Mononuclear cell (primary cell): Measurements from ENCODE around the gene BSN. TPM values are rescaled to one million over a fixed set of nuclear protein-coding genes. Genes with fewer than 3 reads are reported as not detected.

Source experiments
- H3K27me3 ChIP-seq: 2 replicates; pipeline ENCODE4 v1.6.0; 2011; ENCODE audit warnings: low read length, control low read depth; ENCODE audit not compliant: insufficient read depth
- H3K4me1 ChIP-seq: 2 replicates; pipeline ENCODE4 v1.5.1; 2011; ENCODE audit warnings: mild to moderate bottlenecking, low read length, control low read depth; ENCODE audit not compliant: insufficient read depth
- H3K4me3 ChIP-seq: 2 replicates; pipeline ENCODE4 v1.5.1; 2011; ENCODE audit warnings: mild to moderate bottlenecking, low read length, moderate library complexity
- H3K9me3 ChIP-seq: 2 replicates; pipeline ENCODE4 v1.5.1; 2011; ENCODE audit warnings: low read depth, mild to moderate bottlenecking, control low read depth, low read length
- total RNA-seq: library from RNA; depleted of rRNA; stranded (reverse); fragments of >200 nt; gene quantifications from one replicate; pipeline ENCODE4 v1.2.3, GENCODE V29; 2012

The BSN gene
- total RNA-seq, 1 donor: under 0.01 TPM

DNA sequence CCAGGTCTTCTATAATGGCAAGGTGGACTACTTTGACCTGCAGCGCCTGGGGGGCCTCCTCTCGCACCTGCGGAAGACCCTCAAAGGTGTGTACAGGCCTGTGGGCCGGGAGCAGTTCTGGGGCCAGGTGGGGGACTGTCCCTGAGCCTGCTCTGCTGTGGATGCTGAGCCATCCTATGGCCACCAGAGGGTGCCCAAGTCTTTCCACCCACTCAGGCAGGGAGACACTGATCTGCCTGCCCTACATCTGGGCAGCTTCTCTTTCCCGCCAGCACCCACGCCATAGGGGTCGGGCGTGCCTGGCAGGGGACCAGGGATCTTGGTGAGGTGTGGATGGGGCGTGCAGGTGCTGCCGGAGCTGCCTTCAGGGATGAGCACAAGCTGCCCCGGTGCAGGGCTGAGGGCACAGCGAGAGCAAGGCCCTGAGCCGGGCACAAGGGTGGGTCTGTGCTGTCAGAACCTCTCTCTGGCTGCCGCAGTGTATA, 149.2 kb downstream of the BSN start:
- Histone ChIP-seq H3K4me1 (no peaks in the 10 kb centered on the region), H3K4me3 (no peak overlapping the region)

DNA sequence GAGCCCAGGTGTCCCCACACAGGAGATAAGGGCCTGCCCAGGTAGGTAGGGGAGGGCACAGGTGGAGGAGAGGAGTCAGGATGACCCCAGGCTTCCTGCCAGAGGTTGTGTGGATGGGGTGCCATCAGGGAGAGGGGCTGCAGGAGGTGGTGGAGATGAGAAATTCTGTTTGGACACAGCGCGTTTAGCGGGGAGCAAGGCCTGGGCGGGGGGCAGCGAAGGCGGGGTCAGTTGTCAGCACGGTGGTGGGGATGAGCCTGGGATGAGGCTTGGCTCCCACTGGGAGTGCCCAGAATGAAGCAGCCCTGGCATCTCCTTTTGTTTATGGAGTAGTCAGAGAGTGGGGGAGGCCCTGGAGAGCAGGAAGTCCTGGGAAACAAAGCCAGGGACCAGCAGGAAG, 149.7 kb downstream of the BSN start:
- no peaks in the 10 kb centered on the region for H3K9me3 ChIP-seq
- H3K4me1 ChIP-seq: no peaks in the 10 kb centered on the region
- H3K4me3 ChIP-seq: no peak overlapping the region
- no peaks in the 10 kb centered on the region for H3K27me3 ChIP-seq

More for the DNA sequence above, 149.2 kb downstream of the BSN start:
- Histone ChIP-seq H3K9me3 (no peaks in the 10 kb centered on the region), H3K27me3 (no peaks in the 10 kb centered on the region)

DNA sequence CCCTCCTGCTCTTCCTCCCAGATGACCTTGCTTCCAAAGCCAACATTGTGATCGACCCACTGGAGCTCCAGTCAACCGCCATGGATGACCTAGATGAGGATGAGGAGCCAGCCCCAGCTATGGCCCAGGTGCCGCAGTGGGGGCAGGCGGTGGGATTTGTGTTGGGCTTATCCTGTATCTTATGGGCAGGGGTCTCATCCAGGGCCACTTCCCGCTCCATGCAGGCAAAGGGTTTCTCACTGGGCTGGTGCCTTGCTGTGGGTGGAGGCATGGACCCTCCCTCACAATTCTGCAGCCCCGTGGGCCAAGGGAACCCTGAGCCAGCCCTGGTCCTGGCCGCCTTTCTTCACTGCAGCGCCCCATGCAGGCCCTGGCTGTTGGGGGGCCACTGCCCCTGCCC, 150.4 kb downstream of the BSN start:
- Histone ChIP-seq H3K27me3 (no peaks in the 10 kb centered on the region), H3K4me1 (no peaks in the 10 kb centered on the region), H3K4me3 (no peak overlapping the region), H3K9me3 (no peaks in the 10 kb centered on the region)

DNA sequence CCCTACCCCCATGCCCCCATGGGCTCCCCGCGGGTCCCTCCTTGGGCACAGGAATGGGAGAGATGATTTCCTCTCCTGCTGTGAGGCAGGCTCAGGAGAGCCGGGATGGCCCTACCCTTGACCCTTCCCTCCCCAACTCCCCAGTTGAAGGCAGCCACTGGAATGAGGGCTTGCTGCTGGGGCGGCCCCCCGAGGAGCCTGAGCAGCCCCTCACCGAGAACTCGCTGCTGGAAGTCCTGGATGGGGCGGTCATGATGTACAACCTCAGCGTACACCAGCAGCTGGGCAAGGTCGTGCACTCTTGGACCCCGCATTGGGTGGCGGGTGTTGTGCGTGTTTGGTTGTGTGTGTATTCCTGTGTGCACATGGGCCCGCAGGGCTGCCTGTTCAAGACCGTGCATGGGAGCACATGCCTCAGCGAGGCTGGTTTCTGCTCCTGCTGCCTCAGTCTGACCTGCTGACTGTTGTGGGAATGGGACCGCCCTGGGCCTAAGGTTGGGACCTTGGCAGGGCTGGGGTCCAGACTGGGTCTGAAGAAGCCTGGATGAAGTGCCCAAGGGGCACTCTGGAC, 151.2 kb downstream of the BSN start:
- no peaks in the 10 kb centered on the region for H3K9me3 ChIP-seq
- no peaks in the 10 kb centered on the region for H3K4me1 ChIP-seq
- H3K27me3 ChIP-seq: no peaks in the 10 kb centered on the region
- no peak overlapping the region for H3K4me3 ChIP-seq

DNA sequence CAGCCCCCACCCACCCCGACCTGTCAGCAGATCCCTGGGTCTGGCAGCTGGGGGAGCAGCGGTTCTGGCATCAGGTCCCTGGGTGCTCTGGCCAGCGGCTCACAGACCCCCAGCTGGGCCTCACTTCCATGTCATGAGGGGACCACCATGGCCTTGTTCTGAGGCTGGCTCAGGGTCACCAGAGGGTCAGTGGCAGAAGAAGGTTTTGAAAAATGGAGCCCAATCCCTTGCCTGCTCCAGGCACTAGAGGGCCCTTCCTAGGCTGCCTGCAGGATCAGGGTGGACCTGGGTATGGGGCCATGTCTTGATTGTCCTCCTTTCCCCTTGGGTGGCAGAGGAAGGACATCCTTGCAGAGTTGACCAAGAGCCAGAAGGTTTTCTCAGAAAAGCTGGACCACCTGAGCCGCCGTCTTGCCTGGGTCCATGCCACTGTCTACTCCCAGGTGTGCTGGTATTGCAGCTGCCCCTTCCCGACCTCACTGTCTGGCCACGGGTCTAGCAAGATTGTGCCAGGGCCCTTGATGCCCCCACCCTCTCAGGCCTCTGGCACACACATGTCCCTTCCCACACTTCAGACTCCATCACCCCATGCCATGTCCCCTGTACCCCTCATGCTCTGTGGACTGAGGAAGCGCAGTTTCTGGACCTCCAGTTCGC, 152.3 kb downstream of the BSN start:
- Histone ChIP-seq H3K27me3 (no peaks in the 10 kb centered on the region), H3K4me1 (no peaks in the 10 kb centered on the region), H3K9me3 (no peaks in the 10 kb centered on the region), H3K4me3 (no peak overlapping the region)

DNA sequence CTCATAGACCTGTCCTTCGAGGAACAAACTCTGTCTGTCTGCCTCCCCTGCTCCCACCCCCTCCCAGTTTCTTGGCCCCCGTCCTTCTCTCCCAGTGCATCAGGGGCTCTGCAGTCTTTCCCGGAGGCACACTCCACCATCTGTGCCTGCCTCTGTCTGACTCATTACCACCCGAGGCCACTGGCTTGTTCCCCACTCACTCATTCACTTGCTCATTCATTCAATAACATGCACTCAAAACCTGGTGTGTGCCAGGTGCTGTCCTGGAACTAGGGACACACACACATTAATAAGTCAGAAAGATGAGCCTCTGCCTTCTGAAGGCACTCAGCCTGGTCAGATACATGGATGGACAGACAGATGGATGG, 152.8 kb downstream of the BSN start:
- Histone ChIP-seq H3K4me3 (no peak overlapping the region), H3K4me1 (no peaks in the 10 kb centered on the region), H3K9me3 (no peaks in the 10 kb centered on the region), H3K27me3 (no peaks in the 10 kb centered on the region)

DNA sequence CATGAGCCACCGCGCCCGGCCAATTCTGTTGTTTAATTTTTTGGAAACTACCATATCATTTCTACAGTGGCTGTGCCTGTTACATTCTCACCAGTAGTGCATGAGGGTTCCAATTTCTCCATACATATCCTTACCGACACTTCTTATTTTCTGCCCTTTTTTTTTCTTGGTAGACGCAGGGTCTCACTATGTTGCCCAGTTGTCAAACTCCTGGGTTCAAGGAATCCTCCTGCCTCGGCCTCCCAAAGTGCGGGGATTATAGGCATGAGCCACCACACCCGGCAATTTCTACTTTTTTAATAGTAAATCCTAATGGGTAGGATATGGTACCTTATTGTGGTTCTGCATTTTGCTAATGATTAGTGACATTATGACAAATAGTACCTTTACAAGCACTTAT, 155.6 kb downstream of the BSN start:
- H3K4me3 ChIP-seq: no peak overlapping the region
- no peaks in the 10 kb centered on the region for H3K9me3 ChIP-seq
- no peaks in the 10 kb centered on the region for H3K27me3 ChIP-seq
- peaks cover 9% of the 10 kb centered on the region for H3K4me1 ChIP-seq

DNA sequence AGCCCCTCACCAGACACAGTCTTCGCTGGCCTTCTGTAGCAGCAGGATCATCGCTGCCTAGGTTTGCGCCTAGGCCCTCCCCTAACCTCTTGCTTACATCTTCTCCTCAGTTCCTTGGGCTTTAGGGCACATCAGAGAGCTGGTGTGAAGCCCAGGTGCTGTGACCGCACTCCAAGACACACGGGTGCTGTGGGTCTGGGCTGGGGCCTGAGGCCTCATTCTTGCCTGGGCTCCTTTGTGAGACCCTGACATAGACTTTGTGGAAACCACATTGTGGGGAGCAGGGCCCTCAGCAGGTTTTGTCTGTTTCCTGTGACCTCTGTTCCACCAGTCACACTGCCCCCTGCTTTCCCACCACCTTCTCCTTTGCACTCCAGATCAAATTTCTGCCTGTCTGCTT, 157.2 kb downstream of the BSN start:
- Histone ChIP-seq H3K27me3 (no peaks in the 10 kb centered on the region), H3K4me1 (peaks cover 9% of the 10 kb centered on the region), H3K4me3 (no peak overlapping the region), H3K9me3 (no peaks in the 10 kb centered on the region)

DNA sequence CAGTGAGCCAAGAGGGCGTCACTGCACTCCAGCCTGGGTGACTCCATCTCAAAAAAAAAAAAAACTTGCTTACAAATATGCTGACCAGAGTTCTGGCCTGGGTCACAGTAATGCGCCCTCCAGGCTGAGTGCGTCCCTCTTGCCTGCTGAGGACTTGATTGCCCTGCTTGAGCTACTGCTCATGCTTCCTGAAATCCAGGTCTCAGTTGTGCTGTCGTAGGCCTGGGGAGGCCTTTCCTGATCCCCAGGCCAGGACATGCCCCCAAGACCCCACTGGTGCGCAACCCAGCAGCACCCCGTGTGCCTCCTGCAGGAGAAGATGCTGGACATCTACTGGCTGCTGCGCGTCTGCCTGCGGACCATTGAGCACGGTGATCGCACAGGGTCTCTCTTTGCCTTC, 157.9 kb downstream of the BSN start:
- Histone ChIP-seq H3K4me1 (peaks cover 9% of the 10 kb centered on the region), H3K9me3 (no peaks in the 10 kb centered on the region), H3K4me3 (no peak overlapping the region), H3K27me3 (no peaks in the 10 kb centered on the region)

DNA sequence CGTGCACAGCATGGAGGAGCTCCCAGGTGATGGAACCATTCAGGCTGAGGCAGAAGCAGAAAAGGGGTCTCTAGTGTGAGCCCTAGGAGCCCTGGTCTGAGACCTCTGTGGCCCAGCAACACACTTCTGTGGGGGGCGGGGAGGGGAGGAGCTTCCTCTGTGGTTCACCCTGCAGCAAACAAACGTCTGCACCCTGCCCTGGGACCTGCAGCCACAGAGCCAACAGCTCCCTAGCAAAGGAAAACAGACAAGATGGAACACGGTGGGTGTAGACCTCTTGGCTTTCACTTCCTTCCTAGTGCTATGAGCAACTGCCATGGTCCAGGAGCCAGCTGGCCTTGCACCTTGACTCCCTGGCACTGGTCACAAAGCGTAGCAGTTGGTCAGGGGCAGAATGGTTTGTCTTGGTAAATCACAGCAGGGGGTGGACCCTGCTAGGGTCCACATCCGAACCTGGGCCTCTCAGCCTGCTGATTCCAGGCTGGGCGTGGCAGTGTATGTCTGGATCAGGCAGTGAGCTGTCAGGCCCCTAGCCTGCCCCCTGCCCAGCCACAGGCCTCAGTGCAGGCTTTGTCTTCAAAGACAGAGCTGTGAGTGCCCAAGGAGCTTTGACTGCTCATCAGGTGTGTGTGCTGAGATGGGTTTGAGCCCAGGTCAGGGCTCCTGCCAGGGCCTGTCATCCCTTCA, 158.5 kb downstream of the BSN start:
- Histone ChIP-seq H3K4me3 (no peak overlapping the region), H3K27me3 (no peaks in the 10 kb centered on the region), H3K9me3 (no peaks in the 10 kb centered on the region), H3K4me1 (peaks cover 9% of the 10 kb centered on the region)

DNA sequence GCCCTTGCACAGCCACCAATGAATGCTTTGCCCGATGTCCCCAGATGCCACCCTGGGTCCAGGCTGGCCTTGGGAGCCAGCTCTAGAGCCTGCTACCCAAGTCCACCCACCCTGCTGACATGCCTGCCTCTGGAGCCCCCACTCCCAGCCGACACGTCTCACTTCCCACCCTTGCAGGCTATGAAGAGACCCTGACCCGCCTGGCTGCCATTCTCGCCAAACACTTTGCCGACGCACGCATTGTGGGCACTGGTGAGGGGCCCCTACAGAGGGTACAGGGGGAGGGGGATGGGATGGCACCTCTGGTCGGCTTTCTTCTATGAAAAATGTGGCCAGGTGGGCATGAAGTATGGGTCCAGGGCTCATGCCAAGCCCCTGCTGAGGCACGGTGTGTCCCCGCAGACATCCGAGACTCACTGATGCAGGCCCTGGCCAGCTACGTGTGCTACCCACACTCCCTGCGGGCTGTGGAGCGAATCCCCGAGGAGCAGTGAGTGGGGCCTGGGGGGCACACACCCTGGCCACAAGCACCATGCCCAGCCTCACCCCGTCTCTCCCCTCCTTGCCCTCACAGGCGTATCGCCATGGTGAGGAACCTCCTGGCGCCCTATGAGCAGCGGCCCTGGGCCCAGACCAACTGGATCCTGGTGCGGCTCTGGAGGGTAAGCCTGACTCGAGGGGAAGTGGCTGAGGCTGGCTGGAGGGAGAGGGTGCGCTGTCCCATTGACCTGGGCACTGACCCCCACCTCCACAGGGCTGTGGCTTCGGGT, 159.2 kb downstream of the BSN start:
- Histone ChIP-seq H3K9me3 (no peaks in the 10 kb centered on the region), H3K4me3 (no peak overlapping the region), H3K27me3 (no peaks in the 10 kb centered on the region)

DNA sequence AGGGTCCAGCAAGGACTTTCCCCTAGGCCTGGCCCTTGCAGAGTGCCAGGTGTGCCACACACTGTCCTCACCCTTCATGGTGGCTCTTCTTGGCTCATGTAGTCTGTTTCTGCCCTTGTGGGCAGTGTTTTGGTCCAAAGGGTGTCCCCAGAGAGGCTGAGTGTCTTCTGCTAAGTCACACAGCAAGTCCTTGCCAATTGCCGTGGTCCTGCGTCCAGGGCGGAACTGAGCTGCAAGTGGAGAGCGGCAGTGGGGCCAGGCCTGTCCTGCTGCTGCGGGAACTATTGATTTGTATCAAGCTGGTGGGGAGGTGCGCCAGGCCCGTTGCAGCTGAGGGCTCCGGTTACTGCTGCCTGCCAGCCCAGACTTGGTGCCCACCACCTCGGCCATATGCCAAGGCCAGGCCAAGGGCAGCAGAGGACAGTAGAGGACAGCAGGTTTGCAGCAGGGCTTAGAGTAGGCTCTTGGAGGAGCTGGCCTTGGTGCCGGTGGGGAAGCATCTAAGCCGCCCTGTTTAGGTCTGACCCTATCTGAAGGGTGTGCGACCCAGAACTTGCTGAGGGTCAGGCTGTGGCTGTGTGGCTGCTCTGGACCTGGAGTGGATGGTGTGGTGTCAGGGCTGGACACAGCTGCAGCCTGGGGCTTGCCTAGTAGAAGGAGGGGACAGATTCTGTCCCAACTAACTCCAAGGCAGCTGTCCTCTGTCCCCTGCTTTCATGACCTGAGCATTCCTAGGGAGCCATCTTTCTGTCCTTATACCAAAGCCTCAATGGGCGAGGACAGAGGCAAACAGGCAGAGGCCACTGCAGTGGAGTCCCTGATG, 160.7 kb downstream of the BSN start:
- H3K4me3 ChIP-seq: no peak overlapping the region
- no peaks in the 10 kb centered on the region for H3K27me3 ChIP-seq
- H3K9me3 ChIP-seq: no peaks in the 10 kb centered on the region
- H3K4me1 ChIP-seq: peaks cover 20% of the 10 kb centered on the region

More for the DNA sequence above, 159.2 kb downstream of the BSN start:
- H3K4me1 ChIP-seq: peaks cover 13% of the 10 kb centered on the region

DNA sequence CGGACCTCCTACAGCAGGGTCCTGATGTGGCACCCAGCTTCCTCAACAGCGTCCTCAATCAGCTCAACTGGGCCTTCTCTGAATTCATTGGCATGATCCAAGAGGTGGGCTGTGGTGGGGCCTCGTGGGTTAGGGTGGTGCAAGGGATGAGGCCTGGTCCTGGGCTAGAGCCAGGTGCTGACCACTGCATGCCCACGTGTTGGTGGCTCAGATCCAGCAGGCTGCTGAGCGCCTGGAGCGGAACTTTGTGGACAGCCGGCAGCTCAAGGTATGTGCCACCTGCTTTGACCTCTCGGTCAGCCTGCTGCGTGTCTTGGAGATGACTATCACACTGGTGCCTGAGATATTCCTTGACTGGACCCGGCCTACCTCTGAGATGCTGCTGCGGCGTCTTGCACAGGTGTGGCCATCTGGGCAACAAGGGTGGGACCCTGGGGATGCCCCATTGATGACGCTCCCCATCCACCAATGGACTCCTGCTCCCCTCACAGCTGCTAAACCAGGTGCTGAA, 161.4 kb downstream of the BSN start:
- Histone ChIP-seq H3K9me3 (no peaks in the 10 kb centered on the region), H3K27me3 (no peaks in the 10 kb centered on the region), H3K4me3 (no peak overlapping the region), H3K4me1 (peaks cover 20% of the 10 kb centered on the region)

DNA sequence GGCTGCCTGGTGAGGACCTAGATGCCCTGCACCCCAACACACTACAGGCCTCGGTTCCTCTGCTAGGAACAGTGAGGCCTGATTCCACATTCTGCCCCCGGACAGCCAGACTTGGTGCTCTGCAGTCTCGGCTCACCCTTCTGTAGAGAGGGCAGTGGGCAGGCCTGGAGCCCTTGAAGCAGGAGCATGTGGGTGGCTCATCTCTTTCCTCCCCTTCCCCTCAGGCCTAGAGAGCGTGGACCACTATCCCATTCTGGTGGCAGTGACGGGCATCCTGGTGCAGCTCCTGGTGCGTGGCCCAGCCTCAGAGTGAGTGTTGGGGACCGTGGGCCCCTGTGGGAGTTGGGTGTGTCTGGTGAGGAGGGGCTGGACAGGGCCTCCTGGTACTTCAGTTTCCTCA, 161.9 kb downstream of the BSN start:
- Histone ChIP-seq H3K9me3 (no peaks in the 10 kb centered on the region), H3K4me1 (peaks cover 20% of the 10 kb centered on the region), H3K4me3 (no peak overlapping the region), H3K27me3 (no peaks in the 10 kb centered on the region)
